GM18499 (cell line): ENCODE measurements around the gene FRMD5.
"Not testable (repeated sequence)": the region's sequence is repeated elsewhere in the genome, so short reads cannot be mapped to it uniquely, and the experiment has no call there.

Experiments used
- ATAC-seq: cut with Tn5 transposase; IDR thresholded peaks from one replicate; pipeline ENCODE4 v1.9.1; 2021; ENCODE audit warnings: moderate number of reproducible peaks; ENCODE audit not compliant: insufficient read depth, unreplicated experiment

The FRMD5 gene

DNA sequence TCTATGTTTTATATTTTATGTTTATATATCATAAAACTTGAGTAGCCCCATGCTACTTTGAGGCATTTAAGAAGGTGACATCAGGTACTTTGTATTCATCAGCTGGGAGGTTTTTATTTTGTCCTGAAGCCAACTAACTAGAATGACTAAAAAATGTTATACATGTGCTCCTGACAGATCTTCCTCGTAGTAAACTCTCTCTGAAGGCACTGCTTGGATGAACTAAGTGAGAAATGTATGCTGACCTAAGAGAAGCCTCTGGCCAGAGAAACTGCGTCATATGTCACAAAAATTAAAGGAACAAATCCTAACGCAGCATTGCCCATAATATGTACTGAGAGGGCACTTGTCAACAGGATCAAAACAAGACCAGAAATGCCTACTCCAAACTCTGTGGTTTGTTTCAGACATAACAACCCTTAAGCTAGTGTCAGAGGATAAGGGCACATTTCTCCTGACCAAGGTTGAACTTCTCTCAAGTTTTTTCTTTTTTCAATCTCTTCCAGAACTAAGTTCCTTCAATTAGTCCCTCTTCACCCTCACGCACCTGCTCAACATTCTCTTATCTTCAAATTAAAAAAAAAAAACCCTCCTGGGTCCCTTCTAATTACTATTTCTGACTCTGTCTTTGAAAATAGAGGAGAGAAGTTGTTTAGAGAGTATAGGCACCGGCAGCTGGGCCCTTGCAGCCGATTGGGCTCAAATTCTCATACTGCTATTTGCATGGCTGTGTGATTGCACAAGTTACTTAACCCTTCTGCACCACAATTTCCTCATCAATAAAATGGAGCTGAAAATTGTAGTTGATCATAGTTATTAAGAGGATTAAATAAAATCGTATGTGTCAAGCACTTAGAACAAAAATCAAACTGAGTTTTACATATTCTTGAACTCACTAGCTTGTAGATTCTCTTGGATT is 159.0 kb downstream of the FRMD5 start:
- ATAC-seq: no peak

GRCh38 chr15:44034933-44035624 is 160.0 kb downstream of the FRMD5 start:
- ATAC-seq: no peak

DNA sequence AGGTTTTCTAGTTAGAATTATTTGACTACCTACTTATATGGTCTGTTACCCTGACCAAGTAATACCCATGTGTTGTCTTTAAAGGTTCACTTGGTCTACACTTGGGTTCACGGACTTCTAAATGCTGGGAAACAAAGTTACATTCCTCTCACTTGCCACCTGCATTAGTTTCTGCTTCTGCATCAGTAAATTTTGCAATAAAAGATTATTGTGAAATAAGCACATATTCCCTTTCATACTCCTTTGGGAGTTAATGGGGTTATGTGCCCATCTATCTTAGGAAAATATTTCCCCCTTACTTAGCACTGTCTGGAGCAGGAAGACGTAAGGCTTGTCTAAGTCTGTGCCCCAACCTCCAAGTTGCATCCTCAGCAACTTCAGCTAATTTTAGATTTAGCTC is 160.7 kb downstream of the FRMD5 start:
- no peak for ATAC-seq

GRCh38 chr15:44033894-44034293 is 161.2 kb downstream of the FRMD5 start:
- no peak for ATAC-seq

DNA sequence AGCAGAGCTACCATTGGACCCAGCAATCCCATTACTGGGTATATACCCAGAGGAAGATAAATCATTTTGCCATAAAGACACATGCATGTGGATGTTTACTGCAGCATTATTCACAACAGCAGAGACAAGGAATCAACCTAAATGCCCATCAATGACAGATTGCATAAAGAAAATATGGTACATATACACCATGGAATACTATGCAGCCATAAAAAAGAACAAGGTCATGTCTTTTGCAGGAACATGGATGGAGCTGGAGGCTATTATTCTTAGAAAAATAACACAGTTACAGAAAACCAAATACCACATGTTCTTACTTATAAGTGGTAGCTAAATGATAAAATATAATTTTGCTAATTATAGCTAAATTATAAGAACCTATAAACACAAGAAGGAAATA is 162.3 kb downstream of the FRMD5 start:
- ATAC-seq: not testable (repeated sequence)

- ATAC-seq: no peak
These were observed 165.0 kb downstream of the FRMD5 start for GRCh38 chr15:44029940-44030568.

- no peak for ATAC-seq
These were observed 166.1 kb downstream of the FRMD5 start for GRCh38 chr15:44029003-44029402.

DNA sequence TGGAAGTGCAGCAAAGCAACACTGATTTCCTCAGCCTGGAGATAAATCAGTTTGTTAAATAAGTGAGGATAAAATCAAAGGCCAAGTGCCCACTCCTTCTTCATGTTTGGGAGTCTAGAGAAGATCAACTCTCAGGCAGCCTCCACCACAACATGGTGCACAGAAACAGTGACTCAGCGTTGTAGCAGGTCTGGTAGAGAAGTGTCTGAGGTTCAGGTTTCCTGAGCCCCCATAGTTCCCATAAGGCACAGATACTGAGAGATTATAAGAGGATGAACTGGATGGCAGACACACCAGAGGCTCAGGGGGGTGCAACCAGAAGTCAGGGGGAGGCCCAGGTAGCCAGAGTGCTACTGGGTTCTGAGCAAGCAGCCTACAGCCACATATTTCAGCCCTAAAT is 166.7 kb downstream of the FRMD5 start:
- no peak for ATAC-seq

DNA sequence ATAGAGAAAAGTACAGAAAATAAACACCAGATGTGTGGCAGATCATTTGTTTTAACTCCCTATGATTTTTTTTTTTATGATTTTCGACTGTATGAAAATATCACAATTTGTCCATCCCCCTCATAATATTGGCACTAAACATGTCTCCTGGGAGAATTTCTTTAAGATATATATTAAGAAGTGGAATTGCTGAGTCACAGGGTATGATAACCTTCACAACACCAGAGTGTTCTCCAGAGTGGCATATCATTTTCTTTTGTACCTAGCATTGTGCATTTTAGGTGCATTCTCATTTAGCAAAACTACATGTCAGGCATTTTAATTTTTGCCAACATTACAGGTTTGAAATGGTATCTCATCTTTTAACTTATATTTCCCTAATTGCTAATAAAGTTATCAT is 170.9 kb downstream of the FRMD5 start:
- ATAC-seq: no peak

- ATAC-seq: no peak
These were observed 171.9 kb downstream of the FRMD5 start for GRCh38 chr15:44023176-44023575.

DNA sequence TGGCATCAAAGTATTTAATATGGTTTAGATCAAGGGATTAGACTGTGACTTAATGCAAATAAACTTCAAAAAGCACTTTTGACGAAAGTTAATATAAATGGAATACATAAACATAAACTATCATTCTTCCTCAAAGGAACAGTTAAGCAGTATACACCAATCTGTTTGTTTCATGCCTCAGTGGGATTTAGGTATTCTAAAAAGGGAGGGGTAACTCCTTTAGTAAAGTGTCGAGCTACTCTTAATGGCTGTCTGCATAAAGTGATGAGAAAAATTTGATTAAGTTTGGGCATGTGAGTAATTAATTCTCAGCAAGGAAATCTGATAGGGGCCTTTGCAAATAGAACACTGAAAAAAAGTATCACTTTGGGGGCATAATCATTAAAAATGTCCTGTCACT is 176.9 kb downstream of the FRMD5 start:
- ATAC-seq: no peak

GRCh38 chr15:44015545-44016305 is 179.3 kb downstream of the FRMD5 start:
- ATAC-seq: no peak

DNA sequence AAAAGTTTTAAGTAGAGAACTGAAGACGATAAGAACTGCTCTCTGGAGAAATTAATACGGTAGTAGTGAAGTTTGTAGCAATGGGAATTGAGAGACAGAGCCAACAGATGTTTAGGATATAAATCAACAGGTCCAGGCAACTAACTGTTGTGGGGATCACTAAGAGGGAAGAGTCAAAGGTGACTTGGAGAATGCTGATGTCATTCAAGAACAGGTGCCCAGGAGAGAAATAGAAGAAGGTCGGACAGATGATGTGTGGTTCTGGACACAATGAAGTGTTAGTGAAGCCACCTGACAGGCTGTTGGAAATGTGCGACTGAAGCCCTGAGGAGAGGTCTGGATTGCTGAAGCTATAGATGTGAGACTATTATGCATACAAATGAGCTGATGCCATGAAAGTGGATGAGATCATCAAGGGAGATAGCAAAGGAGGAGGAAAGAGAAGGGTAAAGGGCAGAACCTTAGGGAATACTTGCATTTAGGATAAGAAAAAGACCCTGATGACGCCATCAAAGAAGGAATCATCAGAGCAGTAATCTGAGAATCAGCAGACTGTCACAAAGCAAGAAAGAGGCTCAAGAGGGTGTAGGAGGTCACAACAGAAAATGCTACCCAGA is 183.7 kb downstream of the FRMD5 start:
- ATAC-seq: no peak

DNA sequence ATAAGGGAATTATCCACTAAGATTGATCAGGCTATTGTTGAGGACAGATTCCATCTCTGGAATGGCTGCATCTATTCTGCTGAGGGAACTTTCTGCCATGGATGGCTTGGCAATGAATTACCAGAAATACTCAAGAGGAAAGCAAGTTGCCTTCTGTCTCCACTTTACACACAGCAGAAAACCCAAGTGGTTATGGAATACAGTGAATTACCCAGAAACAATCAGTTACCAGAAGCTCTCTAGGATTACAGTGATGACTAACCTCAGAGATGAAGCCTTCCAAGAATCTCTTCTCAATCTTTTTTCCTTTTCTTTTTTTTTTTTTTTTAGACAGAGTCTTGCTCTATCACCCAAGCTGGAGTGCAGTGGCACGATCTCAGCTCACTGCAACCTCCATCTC is 185.0 kb downstream of the FRMD5 start:
- no peak for ATAC-seq

GRCh38 chr15:44009038-44009437 is 186.0 kb downstream of the FRMD5 start:
- no peak for ATAC-seq

- not testable (repeated sequence) for ATAC-seq
These were observed 194.8 kb downstream of the FRMD5 start for GRCh38 chr15:44000248-44000647.

GRCh38 chr15:43998607-43999006 is 196.5 kb downstream of the FRMD5 start:
- no peak for ATAC-seq

- ATAC-seq: no peak
These were observed 203.9 kb downstream of the FRMD5 start for GRCh38 chr15:43991206-43991605.

GRCh38 chr15:43989938-43990337 is 205.1 kb downstream of the FRMD5 start:
- no peak for ATAC-seq

DNA sequence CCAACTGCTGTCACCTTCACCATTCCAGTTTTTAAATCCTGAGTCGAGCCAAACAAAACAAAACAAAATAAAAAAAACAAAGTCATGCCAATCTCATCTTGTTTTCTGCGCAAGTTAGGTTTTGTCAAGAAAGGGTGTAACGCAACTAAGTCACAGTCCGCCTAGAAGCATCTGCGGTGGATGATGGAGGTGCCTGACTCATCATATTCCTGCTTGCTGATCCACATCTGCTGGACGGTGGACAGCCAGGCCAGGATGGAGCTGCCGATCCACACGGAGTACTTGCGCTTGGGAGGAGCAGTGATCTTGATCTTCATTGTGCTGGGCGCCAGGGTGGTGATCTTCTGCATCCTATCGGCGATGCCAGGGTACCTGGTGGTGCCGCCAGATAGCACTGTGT is 206.2 kb downstream of the FRMD5 start:
- no peak for ATAC-seq
